Measurements from ENCODE around the gene COBL. TPM values are rescaled to one million over a fixed set of nuclear protein-coding genes. Genes with fewer than 3 reads are reported as not detected.
A peak's percentile ranks its signal among the peaks of the same experiment; 100 is the strongest.

The COBL gene
- total RNA-seq, 1 donor from 2014 or later, result not detected

- no peak for DNase-seq (ENCODE audit: extremely low read depth, low read depth, low spot score)
Measured at GRCh38 chr7:51129527-51130472, 186.8 kb downstream of the COBL start.

- no peak for DNase-seq (ENCODE audit: extremely low read depth, low read depth, low spot score)
Measured at GRCh38 chr7:51128545-51129435, 187.8 kb downstream of the COBL start.

DNA sequence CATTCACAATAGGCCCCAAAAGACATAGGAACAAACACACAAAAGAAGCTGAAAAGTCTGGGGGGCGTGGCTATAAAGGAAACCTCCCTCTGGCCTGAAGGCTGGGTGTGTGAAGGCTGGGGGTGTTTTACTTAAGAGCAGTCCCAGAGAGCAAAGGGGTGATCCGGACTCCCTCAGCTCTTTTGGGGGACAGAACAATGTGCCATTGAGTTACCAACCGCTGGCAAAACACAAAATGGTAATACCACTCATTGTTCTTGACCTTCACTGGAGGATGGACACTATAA, 189.0 kb downstream of the COBL start:
- no peak for DNase-seq (ENCODE audit: extremely low read depth, low read depth, low spot score)

DNA sequence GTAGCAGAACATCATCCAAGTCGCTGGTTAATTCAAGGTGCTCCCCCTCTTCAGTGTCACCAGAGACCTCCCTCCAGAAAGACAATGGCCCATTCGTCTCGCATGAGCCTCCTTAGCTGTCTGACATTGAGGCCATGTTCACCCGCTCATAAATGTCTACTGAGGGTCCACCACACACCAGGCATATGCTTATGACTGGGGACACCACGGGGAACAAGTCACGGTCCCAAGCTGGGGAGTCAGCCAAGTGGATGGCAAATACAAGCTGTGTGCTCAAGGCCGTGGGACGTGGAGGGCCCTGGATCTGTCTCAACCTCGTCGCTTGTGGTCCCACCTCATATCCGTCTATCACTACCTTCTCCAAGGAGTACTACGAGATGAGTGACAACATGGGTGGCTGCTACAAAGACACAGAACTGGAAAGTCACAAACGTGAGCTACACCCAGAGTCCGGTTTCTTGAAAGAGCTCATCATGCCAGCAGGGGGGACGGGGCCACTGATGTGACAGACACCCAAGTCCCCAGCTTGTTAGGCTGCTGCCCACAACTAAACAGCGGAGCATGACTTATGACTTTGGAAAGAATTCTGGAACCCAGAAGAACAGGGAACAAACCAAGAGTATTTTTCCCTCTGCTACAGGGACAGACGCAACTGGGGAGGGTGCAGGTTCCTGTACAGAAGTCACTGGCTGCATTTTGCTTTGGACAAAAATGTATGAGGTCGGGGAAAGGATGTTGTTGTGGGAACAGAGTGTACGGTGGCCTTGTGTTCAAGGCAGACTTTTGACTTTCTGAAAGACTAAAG, 189.6 kb downstream of the COBL start:
- DNase-seq (ENCODE audit: extremely low read depth, low read depth, low spot score), result no peak

- DNase-seq (ENCODE audit: extremely low read depth, low read depth, low spot score), result no peak
Measured at GRCh38 chr7:51126324-51126723, 190.3 kb downstream of the COBL start.

- DNase-seq (ENCODE audit: extremely low read depth, low read depth, low spot score), result no peak
Measured at GRCh38 chr7:51124321-51124720, 192.3 kb downstream of the COBL start.

DNA sequence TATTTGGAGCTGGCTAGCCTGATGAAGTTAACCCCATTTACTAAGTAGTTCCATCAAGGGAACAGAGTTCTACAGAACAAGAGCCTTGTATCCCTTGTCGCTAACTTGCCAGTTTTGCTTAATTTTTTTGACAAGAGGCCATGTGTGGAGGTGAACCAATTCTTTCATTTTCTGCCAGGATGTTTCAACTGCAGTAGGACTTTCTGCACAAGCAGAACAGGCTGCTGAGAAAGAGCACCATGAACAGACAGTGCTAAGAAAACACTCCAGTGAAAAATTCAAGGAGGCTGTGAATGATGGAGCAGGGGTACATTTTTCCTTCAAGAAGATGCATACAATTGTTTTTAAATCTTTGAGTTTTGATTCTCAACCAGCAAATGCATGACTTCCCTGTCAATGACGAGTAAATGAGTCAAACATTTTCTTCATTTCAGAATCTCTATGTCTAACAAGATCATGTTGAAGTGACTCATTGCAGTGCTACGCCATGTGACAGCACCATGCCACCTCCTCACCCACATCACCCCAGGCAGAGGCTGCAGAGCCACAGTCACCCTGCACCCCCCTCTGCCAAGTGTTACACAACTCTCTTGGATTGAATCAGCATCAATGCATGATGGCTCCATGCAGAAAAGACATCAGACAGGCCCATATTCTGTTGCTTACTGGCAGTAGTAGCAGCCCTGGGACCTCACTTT, 193.1 kb downstream of the COBL start:
- no peak for DNase-seq (ENCODE audit: extremely low read depth, low read depth, low spot score)

DNA sequence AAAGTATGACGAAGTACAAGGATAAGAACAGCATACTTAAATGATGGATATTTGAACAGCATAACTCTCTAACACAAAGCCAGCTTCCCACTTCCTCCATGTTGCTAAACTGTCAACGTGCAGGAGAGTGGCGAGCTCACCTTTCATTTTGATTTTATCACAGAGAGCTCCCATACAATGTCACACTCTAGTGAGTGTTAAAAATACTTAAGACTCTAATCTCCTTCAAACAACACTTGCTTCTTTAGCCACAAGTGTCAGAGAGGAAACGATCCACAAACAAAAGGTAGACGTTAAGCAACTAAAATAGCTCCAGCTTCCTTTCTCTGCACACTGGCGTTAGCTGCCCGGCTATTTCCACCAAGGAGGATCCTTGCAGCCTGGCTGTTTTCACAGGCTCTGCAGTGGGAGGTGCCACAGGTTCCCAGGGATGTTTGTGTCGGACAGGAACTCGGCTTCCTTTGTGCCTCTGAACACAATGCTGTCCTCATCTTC, 194.6 kb downstream of the COBL start:
- DNase-seq (ENCODE audit: extremely low read depth, low read depth, low spot score), result peak; percentile 72

- DNase-seq (ENCODE audit: extremely low read depth, low read depth, low spot score), result no peak
Measured at GRCh38 chr7:51121036-51121790, 195.4 kb downstream of the COBL start.

GRCh38 chr7:51118628-51119027, 198.0 kb downstream of the COBL start:
- DNase-seq (ENCODE audit: extremely low read depth, low read depth, low spot score), result no peak

DNA sequence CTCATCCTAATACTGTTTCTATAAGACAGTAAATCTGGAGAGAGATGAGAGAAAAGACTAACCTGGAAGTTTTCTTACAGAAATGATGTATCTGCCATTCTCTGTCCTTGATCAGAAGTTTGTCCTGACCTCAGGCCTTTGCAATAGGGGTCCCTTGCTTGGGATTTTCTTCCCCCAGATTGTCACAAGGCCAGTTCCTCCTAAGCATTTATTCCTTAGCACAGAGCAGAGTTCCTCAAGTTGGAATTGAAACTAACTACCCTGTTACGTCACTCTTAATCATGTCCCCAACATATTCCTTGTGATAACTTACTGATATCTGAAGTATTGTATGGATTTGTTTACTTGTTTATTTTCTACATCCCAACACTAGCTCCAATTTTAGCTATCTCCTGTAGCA, 202.1 kb downstream of the COBL start:
- DNase-seq (ENCODE audit: extremely low read depth, low read depth, low spot score), result no peak

DNA sequence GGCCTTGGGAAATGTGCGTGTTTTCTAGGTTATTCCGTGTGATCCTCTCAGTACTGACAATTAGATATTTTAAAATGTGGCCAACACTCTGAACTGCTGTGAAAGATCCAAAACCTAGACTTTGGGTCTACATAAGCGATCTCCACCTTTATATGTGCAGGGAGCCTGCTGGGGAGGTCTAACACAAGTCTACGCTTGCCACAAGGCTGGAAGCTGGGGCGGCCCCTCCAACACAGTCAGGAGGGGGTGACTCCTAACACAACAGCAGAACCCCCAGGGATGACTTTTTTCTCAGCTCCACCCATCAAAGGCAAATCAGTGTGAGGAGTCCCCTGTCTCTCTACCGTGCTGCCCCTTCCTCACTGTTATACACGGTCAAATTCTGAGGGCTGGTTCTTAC, 202.6 kb downstream of the COBL start:
- DNase-seq (ENCODE audit: extremely low read depth, low read depth, low spot score), result no peak

DNA sequence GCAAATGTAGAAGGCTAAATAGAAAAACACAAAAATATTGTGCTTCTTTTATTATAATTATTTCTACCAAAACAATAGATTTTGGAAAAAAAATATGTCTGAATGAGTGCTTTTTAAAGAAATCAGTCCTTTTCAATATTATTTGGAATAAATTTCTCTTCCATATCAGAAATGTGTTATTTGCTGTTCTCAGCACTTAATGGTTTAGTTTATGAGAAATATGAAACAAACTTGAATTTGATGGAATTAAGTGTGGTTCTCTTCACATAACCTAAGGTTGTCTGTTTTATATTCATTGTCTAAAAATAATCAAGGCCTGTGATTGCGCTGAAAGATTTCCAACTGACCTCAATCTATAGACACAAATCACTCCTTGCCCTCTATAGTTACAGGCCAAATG, 203.0 kb downstream of the COBL start:
- no peak for DNase-seq (ENCODE audit: extremely low read depth, low read depth, low spot score)

GRCh38 chr7:51111241-51111940, 205.2 kb downstream of the COBL start:
- no peak for DNase-seq (ENCODE audit: extremely low read depth, low read depth, low spot score)

DNA sequence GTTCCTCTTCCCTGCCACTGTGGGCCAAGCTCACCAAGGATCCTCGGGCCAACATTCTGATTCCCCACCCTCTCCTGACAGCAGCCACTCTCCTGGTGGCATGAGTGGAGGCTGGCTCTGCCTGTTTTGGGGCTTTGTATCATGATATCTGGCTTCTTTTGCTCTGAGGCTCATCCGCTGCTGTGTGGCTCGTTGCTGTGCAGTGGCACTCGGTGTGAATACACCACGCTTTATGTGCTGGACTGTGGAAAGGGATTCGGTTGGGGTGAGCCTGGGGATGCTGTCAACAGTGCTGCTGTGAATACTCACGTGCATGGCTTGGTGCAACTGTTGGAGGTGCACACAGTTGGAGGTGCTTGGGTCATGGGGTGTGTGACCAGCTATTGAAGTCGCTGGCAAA, 208.5 kb downstream of the COBL start:
- DNase-seq (ENCODE audit: extremely low read depth, low read depth, low spot score), result no peak

GRCh38 chr7:51104278-51104677, 212.3 kb downstream of the COBL start:
- DNase-seq (ENCODE audit: extremely low read depth, low read depth, low spot score), result no peak

DNA sequence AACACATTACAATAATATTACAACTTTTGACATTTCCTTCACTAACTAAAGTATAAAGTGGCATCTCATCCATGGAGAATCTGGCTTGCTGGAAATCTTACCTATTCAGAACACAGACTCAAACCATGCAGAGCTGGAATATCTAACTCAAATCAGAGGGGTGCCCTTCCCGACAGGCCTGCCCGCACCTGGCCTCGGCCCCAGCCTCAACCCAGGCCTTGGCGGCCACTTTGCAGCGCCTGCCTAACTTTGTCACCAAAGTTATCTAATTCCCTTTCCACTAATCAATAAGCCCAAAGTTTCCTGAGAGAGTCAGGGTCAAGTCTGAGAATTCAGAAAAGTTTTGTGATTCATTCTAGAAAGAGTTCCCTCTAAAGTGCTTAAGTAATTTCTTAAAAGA, 212.9 kb downstream of the COBL start:
- no peak for DNase-seq (ENCODE audit: extremely low read depth, low read depth, low spot score)

GRCh38 chr7:51102828-51103227, 213.8 kb downstream of the COBL start:
- DNase-seq (ENCODE audit: extremely low read depth, low read depth, low spot score), result no peak

All from glomerular endothelial cell (primary cell).